Measurements from ENCODE around the gene LRRC43.
"Not testable (repeated sequence)": the region's sequence is repeated elsewhere in the genome, so short reads cannot be mapped to it uniquely, and the experiment has no call there.

LRRC43 gene

GRCh38 chr12:122195405-122195804, 12.5 kb downstream of the LRRC43 start:
- DNase-seq, result no peak

- no peak for DNase-seq
These were observed 14.7 kb downstream of the LRRC43 start for GRCh38 chr12:122197612-122197966.

GRCh38 chr12:122199484-122200355, 16.8 kb downstream of the LRRC43 start:
- DNase-seq, result no peak

- no peak for DNase-seq
These were observed 17.7 kb downstream of the LRRC43 start for GRCh38 chr12:122200541-122201175.

GRCh38 chr12:122201381-122201780, 18.5 kb downstream of the LRRC43 start:
- no peak for DNase-seq

- DNase-seq, result no peak
These were observed 19.1 kb downstream of the LRRC43 start for GRCh38 chr12:122202017-122202416.

GRCh38 chr12:122202811-122203210, 19.9 kb downstream of the LRRC43 start:
- DNase-seq, result not testable (repeated sequence)

GRCh38 chr12:122203301-122204166, 20.6 kb downstream of the LRRC43 start, which contains the start of gene B3GNT4:
Gene B3GNT4 (plus strand): TSS chr12:122203709. CDS start chr12:122204619, 910 bp downstream.
- DNase-seq, result peak; percentile 54

GRCh38 chr12:122204167-122205052, 21.5 kb downstream of the LRRC43 start:
- DNase-seq, result no peak

GRCh38 chr12:122205053-122205925, 22.4 kb downstream of the LRRC43 start:
- no peak for DNase-seq

GRCh38 chr12:122206111-122206881, 23.4 kb downstream of the LRRC43 start:
- no peak for DNase-seq

GRCh38 chr12:122206976-122207375, 24.1 kb downstream of the LRRC43 start:
- DNase-seq, result no peak

GRCh38 chr12:122207391-122207790, 24.5 kb downstream of the LRRC43 start:
- no peak for DNase-seq

GRCh38 chr12:122208073-122208820, 25.3 kb downstream of the LRRC43 start:
- no peak for DNase-seq

GRCh38 chr12:122215771-122216170, 32.8 kb downstream of the LRRC43 start:
- DNase-seq, result no peak

GRCh38 chr12:122216445-122216844, 33.5 kb downstream of the LRRC43 start:
- DNase-seq, result no peak

- peak; percentile 99 for DNase-seq
These were observed 42.9 kb downstream of the LRRC43 start, which contains the start of gene DIABLO for GRCh38 chr12:122225683-122226365. Gene DIABLO (minus strand): TSS chr12:122226052. CDS start chr12:122226014, 38 bp downstream.

GRCh38 chr12:122226366-122227125, 43.6 kb downstream of the LRRC43 start:
- DNase-seq, result no peak

All from NCI-H1105 treated with DMSO at 0.1 percent for 48 hours (cell line).